ENCODE results near the gene ARHGAP44.

Gene ARHGAP44

DNA sequence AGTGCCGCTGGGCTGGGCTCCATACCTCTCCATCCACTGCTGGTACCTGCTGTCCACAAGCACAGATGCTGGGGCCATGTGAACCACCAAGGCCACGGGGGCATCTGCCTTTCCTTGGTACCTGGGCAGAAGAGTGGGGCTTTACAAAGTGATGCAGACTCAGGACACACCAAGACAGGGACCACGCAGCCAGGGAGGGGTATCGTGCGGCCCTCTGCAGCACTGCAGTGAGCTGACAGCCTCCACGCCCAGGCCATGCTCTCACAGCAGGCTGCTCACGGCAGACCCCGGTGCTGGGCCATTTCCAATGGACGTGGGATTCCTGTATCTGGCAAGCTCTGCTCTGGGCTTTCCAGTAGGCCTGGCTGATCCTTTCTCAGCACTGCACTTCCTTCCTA is 214.2 kb downstream of the ARHGAP44 start:
- no peak overlapping the region for H3K4me3 ChIP-seq (ENCODE audit: low read depth, low read length)
- DNase-seq (ENCODE audit: low read depth), result no peak

DNA sequence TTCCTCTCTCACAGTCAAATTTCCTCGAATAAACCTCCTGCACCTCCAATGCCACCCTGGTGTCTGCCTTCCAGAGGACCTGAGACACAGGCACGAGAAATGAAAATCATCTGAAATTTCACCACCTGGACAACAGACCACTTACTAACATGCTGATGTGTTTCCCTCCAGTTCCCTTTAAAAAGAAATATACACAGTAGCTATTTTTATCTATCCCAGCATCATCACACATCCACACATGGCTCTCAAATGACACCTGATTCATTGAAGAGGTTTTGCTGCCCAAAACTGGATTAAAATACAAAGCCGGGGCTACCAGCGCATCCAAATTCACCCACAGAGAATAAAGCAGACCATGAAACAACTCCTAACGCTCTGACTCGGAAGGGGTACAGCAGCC is 214.6 kb downstream of the ARHGAP44 start:
- DNase-seq (ENCODE audit: low read depth), result no peak
- H3K4me3 ChIP-seq (ENCODE audit: low read depth, low read length), result no peak overlapping the region

DNA sequence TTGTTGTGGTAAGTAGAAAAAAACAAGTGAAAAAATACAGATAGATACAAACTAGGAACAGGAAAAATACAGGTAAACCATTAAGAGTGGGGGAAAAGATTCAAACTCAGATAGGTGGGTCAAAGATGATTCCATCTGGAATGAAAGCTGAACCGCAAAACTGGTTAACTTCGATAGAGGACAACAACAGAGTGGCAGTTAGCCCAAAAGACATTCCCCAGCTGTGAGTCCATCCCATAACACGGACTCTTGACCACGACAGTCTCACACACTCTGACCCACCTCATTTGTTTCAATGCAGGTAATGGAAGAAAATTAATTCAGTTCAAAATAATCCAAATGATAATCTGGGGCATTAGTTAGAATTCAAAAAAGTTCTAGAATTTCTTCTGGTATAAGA is 215.0 kb downstream of the ARHGAP44 start:
- no peak for DNase-seq (ENCODE audit: low read depth)
- H3K4me3 ChIP-seq (ENCODE audit: low read depth, low read length), result no peak overlapping the region

DNA sequence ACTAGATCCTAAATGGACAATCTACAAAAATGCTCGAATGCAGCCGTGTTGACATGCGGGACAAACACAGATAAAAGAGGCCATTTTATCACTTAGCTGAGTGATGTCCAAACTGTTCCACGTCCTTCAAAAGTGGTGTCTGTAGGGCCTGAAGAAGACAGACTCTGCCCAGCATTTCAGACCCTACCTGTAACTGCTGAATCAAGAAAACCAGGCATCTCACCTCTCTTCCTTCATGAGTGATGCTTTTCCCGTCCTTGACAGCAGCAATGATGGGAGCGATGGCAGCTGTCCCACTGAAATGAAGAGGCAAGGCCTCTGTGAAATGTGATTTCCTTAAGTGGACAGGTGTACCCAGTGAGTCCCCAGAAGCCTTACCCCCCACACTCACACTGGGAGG is 216.2 kb downstream of the ARHGAP44 start:
- DNase-seq (ENCODE audit: low read depth), result no peak
- no peak overlapping the region for H3K4me3 ChIP-seq (ENCODE audit: low read depth, low read length)

DNA sequence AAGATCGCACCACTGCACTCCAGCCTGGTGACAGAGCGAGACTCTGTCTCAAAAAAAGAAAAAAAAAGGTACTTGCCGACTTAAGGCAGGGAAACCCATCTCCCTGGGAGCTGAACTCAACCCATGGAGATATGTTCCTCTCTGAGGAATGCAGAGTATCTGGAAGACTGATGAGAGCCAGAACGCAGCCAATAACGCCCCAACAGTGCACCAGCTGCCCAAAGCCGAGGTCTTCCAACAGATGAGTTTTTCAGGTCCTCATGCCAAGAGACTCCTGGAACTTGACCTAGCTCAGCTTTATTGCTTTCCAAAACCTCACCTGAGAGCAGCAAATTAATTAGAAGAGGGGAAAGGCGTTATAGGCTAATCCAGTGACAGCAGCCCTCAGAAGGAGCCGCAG is 219.2 kb downstream of the ARHGAP44 start:
- DNase-seq (ENCODE audit: low read depth), result no peak
- no peak overlapping the region for H3K4me3 ChIP-seq (ENCODE audit: low read depth, low read length)

DNA sequence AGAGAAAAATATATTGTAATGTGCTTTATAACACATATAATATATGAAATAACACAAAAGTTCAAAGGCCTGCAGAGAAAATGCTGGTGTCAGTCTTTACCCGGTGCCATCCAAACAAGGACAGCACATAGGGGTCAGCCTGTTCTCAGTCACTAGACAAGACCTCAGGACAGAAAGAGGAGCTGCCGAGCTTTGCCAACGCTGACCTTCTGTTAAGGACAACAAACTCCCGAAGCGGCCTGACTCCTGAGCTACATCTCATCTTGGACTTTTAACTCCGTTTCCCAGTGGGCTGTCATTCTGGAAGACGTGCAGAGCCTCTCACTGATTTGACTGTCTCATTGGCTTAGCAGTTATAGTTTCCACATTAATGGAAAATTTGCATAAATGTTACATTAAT is 221.7 kb downstream of the ARHGAP44 start:
- DNase-seq (ENCODE audit: low read depth), result no peak
- no peak overlapping the region for H3K4me3 ChIP-seq (ENCODE audit: low read depth, low read length)

DNA sequence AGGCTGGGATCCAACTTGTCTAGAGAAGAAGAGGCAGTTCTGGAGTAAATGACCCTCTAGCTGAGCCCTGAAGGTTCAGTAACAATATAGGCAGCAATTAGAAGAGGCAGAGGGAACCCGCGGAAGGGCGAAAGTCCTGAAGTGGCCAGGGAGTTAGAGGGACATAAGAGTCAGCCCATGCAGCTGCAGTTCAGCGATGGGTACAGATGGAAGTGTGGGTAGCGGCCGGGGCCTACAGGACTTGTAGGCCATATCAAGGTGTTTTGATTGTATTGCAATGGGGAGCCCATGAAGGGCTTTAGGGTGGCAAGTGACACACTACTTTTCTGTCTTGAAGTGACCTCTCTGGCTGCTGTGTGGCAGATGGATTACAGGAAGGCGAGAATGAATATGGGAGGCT is 225.5 kb downstream of the ARHGAP44 start:
- DNase-seq (ENCODE audit: low read depth), result no peak
- H3K4me3 ChIP-seq (ENCODE audit: low read depth, low read length), result no peak overlapping the region

DNA sequence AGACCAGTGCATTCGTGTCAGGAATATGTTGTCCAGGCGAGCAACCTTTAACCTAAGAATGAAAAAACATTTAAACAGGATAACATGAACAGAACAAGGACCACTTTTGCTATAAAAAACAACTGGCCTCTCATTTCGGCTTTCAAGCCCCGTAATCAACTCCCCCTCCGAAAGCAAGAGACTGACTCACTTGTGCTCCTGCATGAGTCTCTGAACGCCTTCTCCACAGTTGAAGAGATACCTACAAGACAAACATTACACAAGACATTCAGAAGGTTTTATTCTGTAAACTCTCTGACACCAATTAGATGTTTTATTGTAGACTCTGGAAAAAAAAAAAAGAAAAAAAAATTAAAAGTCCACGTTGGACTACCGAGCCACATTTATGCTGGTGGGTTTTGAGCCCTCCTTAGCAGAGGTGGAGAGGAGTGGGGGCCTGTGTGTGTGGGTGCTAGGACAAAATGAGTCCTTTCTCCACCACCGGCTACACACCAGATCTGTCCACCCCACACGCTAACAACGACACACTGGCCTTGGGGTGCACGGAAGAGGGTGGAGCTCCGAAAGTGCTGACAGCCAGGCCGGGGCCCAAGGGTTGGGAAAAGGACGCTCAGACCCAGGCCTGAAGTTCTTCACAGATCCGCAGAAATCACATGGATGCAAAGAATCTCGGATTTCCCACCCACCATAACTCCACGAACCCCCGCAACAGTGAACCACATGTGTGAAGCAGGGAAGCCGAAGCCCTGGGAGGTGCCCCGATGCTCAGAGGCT is 227.8 kb downstream of the ARHGAP44 start:
- H3K4me3 ChIP-seq (ENCODE audit: low read depth, low read length), result peak overlapping the region; percentile 95
- DNase-seq (ENCODE audit: low read depth), result no peak

DNA sequence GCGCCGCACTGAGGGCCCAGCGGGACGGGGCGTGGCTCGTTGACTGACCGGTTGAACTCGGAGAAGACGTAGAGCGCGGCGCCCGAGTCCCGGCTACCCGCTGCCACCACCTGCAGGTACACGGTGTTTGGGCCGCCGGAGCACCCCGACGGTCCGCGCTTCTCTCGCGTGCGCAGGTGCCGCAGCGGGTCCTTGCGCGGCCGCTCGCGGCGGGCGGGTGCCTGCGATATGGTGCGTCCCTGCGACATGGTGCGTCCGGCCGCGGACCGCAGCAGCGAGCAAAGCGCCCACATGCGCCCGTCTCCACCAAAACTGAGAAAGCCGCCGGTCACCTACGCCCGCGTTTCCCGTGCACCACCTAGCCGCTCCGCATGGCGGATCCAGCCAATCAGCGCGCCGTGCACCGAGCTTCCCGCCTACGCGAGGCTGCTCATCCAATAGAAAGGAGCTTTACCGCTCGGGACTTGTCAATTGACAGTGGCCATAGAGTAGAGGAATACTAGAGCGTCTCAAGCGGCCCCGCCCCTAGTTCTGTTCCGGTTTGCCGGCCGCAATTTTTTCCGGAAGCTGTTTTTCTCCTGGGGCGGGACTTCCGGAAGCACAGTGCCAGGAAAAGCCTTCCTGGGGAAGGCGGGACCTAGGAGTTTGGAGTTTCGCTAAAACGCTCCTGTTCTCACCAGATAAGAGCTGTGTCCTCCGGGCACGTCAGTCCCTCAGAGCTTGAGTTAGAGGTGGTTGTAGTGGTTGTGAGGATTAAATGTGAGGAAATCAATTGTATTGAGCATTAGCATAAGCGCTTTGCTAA is 228.6 kb downstream of the ARHGAP44 start, which contains the start of gene ELAC2:
TSS of gene ELAC2 (minus strand) at position 373 of the 805 bp plus-strand sequence. CDS start at position 293, 80 bp downstream.
- peak; percentile 98 for DNase-seq (ENCODE audit: low read depth)
- peak within 1 kb of the TSS; percentile 95 for H3K4me3 ChIP-seq (ENCODE audit: low read depth, low read length)

DNA sequence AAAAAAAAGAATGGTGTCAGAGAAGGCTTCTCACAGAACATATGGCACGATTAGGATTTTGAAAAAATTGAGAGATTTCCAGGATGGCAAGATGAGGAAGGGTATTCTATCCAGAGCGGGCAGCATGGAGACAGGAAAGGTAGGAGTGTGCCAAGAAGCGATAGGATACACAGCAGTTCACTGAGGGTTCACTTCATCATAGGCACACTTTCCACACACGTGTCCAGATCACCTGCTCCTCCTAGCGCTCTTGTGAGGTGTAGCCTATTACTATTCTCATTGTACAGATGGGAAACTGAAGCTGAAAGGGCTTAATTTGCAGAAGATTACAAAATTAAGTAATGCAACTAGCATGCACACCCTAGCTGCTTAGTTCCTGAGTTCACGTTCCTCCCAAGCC is 234.7 kb downstream of the ARHGAP44 start:
- no peak overlapping the region for H3K4me3 ChIP-seq (ENCODE audit: low read depth, low read length)
- no peak for DNase-seq (ENCODE audit: low read depth)

DNA sequence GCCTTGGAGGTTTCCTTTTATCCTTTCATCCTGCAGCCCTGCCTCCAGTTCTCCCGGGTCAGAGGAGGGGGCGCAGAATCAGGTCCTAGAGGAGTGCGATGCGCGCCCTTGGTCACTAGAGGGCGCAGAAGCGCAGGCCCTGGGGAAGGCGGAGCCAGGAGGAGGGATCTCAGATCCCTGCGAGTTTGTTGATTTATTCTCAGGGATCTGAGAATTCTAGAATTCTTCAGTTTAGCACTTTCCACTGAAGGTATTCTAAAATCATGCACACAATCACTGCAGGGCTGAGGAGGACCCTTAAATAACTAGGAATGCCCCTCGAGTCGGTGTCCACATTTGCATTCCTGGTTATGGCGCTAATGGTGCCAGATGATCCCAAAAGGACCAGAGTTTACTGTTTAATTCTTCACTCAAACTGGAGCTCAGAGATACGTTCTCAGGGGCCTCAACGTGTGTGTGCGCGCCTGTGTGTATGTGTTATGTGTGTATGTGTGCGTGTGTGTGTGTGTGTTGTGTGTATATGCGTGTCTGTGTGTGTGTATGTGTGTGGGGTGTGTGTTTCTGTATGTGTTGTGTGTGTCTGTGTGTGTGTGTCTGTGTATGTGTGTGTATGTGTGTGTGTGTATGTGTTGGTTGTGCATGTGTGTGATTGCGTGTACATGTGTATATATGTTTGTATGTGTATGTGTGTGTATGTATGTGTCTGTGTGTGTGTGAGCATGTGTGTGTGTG is 235.4 kb downstream of the ARHGAP44 start:
- H3K4me3 ChIP-seq (ENCODE audit: low read depth, low read length), result no peak overlapping the region
- DNase-seq (ENCODE audit: low read depth), result no peak

DNA sequence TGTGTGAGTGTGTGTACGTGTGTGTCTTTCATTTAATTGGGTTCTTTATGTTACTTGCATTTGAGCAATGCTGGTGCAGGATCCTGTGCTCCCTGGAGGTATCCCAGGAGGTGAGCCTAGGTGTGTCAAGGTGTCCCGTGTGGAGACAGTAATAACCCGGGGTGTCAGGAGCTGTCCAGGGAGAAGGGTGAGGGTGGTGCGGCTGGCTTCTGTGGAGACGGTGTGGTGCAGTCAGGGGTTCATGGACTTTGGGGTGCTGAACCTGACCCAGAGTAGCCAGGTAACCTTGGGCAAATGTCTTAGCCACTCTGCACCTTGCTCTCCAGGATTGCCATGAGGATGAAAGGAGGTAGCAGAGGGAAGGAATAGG is 235.9 kb downstream of the ARHGAP44 start:
- no peak for DNase-seq (ENCODE audit: low read depth)
- no peak overlapping the region for H3K4me3 ChIP-seq (ENCODE audit: low read depth, low read length)

DNA sequence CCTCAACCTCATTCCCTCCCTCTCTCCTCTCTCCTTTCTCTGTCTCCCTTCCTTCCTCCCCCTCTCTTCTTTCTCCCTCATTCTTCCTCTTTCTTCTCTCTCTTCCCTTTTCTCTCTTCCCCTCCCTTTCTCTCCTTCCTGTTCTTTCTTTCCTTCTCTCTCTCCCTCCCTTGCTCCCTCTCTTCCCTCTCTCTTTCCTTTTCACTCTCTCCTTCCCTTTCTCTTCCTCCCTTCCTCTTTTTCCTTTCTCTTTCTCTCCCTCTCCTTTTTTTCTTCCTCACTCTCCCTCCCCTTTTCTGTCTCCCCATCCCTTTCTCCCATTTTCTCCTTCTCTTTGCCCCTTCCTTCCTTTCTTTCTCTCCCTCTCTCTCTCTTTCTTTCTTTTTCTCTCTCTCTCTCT is 236.4 kb downstream of the ARHGAP44 start:
- no peak overlapping the region for H3K4me3 ChIP-seq (ENCODE audit: low read depth, low read length)
- DNase-seq (ENCODE audit: low read depth), result no peak

DNA sequence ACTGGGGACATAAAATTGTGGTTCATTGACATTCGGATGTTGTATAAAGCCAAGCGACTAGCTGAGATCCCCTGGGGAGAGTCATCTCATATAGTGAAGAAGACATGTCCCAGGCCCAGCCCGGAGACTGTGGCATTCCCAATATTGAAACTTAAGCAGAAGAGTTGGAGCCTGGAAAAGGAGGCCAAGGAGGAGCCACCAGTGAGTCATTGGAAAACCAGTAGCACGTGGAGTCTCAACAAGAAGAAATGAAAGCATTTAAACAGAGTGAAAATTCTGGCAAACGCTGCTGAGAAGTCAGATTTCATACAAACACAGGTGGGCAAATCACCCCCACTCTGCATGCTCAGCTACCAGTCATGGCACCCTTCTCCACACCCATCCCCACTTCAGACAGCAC is 237.9 kb downstream of the ARHGAP44 start:
- no peak overlapping the region for H3K4me3 ChIP-seq (ENCODE audit: low read depth, low read length)
- no peak for DNase-seq (ENCODE audit: low read depth)

DNA sequence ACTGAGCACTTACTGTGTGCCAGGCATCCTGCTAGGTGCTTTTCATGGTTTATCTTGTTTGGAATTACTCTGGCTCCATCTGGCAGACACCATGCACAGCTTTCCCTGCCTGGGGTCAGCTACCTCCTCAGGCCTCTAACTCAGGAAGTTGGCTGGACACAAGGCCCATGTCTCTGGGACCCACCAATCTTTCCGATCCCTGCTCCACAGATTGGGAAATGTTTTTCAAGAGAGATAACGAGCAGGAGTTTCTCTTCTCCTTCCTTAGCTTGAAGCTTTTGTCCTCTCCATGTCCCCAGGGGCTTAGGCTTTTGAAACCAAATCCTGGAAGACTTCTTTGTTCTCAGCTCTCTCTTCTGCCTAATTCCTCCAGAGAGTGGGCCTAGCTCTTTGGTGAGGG is 240.0 kb downstream of the ARHGAP44 start:
- DNase-seq (ENCODE audit: low read depth), result no peak
- no peak overlapping the region for H3K4me3 ChIP-seq (ENCODE audit: low read depth, low read length)

DNA sequence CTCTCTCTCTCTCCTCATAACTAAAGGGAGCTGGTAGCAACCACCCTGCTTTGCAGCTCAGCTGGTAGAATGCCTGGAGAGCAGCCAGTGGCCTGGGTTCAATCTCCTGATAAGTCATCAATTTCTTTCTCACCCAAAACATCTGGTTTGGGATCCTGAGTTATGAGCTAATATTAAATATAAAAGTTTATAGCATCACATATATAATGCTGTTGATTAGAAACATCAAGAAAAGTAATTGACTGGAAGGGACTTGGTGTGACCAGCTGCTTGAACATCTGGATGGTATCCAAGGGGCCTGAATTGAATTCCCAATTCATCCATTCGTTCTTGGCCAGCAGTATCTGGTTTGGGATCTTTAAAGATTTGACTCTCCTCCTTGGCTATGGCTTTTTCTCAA is 240.8 kb downstream of the ARHGAP44 start:
- no peak overlapping the region for H3K4me3 ChIP-seq (ENCODE audit: low read depth, low read length)
- DNase-seq (ENCODE audit: low read depth), result no peak

DNA sequence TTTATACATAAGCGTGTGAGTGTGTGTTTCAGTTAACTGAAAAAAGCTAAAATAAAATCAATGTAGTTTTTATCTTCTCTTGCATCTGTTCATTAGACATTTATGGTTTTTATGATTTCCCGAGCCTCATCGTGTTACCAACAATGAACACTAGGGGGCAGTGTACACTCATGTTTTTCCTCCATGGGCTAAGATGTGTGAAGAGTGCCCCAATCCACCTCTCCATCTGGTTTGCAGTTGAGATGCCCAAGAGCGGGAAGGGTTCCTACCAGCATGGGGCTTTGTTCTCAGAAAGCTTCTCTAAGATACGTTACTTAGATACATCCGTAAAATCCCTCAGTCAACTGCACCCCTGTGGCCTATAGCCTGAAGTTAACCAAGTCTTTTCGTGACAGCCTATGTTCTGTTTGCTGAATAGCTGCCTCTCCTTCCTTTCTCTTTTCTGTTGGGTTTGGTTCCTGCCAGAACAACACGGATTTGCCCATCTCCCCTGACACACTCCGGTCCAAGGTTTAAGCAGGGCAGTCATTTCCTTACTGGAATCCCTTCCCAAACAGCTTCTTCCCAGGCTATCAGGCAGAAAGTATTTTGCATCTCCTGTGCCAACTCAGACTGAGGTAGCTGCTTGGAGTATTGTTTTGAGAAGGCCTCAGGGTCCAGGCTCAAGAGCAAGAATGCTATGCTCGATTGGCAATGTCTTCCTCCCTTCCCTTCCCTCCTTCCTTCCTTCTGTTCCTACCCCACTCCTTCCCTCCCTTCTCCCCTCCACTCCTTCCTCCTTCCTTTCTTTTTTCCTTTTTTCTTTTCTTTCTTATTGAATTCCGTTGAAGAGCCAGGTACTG is 241.4 kb downstream of the ARHGAP44 start:
- DNase-seq (ENCODE audit: low read depth), result no peak

DNA sequence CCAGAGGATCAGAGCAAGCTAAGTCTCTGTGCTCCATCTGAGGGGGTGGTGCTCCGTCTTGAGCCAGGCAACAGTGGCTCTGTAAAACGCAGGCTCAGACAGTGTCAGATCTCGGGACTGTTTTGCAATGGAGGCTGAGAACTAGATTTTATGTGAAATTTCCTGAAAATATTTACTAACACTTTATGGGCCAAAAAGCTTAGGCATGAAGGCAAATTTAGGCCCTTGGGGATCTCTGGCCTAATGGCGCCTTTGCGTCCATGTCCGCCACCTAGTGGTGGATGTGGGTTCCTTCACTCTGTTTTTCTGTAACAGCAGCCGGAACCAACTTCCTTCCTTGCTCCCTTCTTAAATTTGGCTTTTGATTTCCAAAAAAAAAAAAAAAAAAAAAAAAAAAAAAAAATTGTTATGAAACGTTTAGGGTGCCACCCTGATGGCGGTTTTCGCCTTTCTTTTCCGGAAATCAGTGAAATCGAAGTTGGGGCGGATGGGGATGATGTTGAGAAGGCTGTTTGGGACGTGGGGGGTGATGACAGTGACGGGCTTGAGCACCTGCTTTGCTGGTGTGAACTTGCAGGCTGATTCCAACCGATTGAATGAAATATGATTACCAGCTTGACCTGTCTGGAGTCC is 242.5 kb downstream of the ARHGAP44 start:
- no peak overlapping the region for H3K4me3 ChIP-seq (ENCODE audit: low read depth, low read length)
- DNase-seq (ENCODE audit: low read depth), result no peak

More for the DNA sequence above, 241.4 kb downstream of the ARHGAP44 start:
- H3K4me3 ChIP-seq (ENCODE audit: low read depth, low read length), result no peak overlapping the region

DNA sequence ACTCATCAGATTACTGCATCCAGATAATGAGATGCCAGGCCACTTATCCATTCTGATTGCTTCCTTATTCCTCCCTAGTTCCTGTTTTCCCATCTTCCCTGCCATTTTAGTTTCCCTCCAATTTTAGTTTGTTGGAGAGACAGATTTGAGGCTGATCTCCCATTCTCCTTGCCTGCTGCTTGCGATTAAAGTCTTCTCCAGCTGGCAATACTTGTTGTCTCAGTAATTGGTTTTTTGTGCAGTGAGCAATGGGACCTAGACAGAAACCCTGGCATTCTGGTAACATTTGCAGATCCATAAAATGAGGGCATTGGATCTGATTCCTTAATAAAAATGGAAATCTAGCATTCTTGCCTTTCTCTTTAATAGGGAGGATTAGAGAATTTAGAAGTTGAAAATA is 246.1 kb downstream of the ARHGAP44 start:
- H3K4me3 ChIP-seq (ENCODE audit: low read depth, low read length), result no peak overlapping the region
- no peak for DNase-seq (ENCODE audit: low read depth)

Measured in skeletal muscle cell (primary cell).